Colonic mucosa (tissue), 4 donors: Measurements from ENCODE around the gene NRK. TPM values are rescaled to one million over a fixed set of nuclear protein-coding genes. Genes with fewer than 3 reads are reported as not detected.
"Not testable (repeated sequence)": the region's sequence is repeated elsewhere in the genome, so short reads cannot be mapped to it uniquely, and the experiment has no call there.

Source experiments
- DNase-seq: peaks from one replicate; pipeline ENCODE4 v3.0.0-alpha.2; 2020
- H3K27ac ChIP-seq: fragments of 200-600 bp; one replicate; pipeline ENCODE4 v1.8.0; 2021
- H3K27me3 ChIP-seq: fragments of 200-600 bp; one replicate; pipeline ENCODE4 v1.8.0; 2021
- H3K36me3 ChIP-seq: fragments of 200-600 bp; one replicate; pipeline ENCODE4 v1.8.0; 2021
- H3K4me1 ChIP-seq: fragments of 200-600 bp; one replicate; pipeline ENCODE4 v1.8.0; 2021; ENCODE audit warnings: mild to moderate bottlenecking
- H3K4me3 ChIP-seq: fragments of 200-600 bp; one replicate; pipeline ENCODE4 v1.8.0; 2021
- H3K9ac ChIP-seq, 2 donors: one replicate each; pipeline ENCODE4 v1.7.0; 2013; ENCODE audit warnings: control low read depth in 2 of 2, low read depth in 2 of 2, low read length in 2 of 2
- H3K9me3 ChIP-seq: fragments of 200-600 bp; one replicate; pipeline ENCODE4 v1.8.0; 2021
- CTCF ChIP-seq: fragments of 200-600 bp; IDR thresholded peaks from one replicate; pipeline ENCODE4 v1.8.0; 2022; ENCODE audit warnings: antibody characterized with exemption, mild to moderate bottlenecking
- intact Hi-C: fragments of 100-400 bp; cut with DNase I; formaldehyde crosslinking; loops from one replicate; pipeline ENCODE4 v1.14.1; 2022
- total RNA-seq, 2 donors: library from RNA; stranded (reverse); fragmentation: NEBNext Ultra II Directional in 1 of 2; extraction: Animal tissue kit (Norgen Biotek cat#: 25700) in 1 of 2; gene quantifications; one replicate each; pipeline ENCODE4 v1.2.1, GENCODE V29; 2021
- donor health status: healthy.
- donor health status: DM: no; HTN: no; CAD: no.
- donor health status: DM: no; HTN: no; CAD: no.

The NRK gene
- under 1 TPM; 0.27 to 0.30 TPM for total RNA-seq

GRCh38 chrX:105822138-105823091 lies at the start of gene NRK:
Gene NRK, plus strand, starts transcription at chrX:105822539. Its CDS starts 307 bp downstream, at chrX:105822846.
- Histone ChIP-seq H3K4me1 (no peaks in the 10 kb centered on the region), H3K9me3 (no peaks in the 10 kb centered on the region), H3K27ac (no peak within 1 kb of the TSS), H3K27me3 (peaks cover 18% of the 10 kb centered on the region), H3K4me3 (no peak within 1 kb of the TSS), H3K36me3 (no peaks in the 10 kb centered on the region), H3K9ac (no peak within 1 kb of the TSS)
- intact Hi-C loops, result no loop called here
- TF ChIP-seq CTCF, result no peak
- no peak for DNase-seq

GRCh38 chrX:105773801-105774200 lies 48.5 kb upstream of the NRK start:
- TF ChIP-seq CTCF, result no peak
- Histone ChIP-seq H3K27me3 (no peaks in the 10 kb centered on the region), H3K4me3 (no peak overlapping the region), H3K4me1 (no peaks in the 10 kb centered on the region), H3K9ac (no peak overlapping the region), H3K9me3 (no peaks in the 10 kb centered on the region), H3K27ac (no peak overlapping the region), H3K36me3 (no peaks in the 10 kb centered on the region)
- intact Hi-C loops, result no loop called here
- no peak for DNase-seq

- Histone ChIP-seq H3K27me3 (no peaks in the 10 kb centered on the region), H3K9ac (no peak overlapping the region), H3K27ac (no peak overlapping the region), H3K9me3 (no peaks in the 10 kb centered on the region), H3K36me3 (no peaks in the 10 kb centered on the region), H3K4me3 (no peak overlapping the region), H3K4me1 (no peaks in the 10 kb centered on the region)
- intact Hi-C loops, result no loop called here
- no peak for DNase-seq
- TF ChIP-seq CTCF, result no peak
These were observed 46.7 kb upstream of the NRK start for GRCh38 chrX:105775679-105776078.

- Histone ChIP-seq H3K36me3 (no peaks in the 10 kb centered on the region), H3K9me3 (no peaks in the 10 kb centered on the region), H3K4me1 (no peaks in the 10 kb centered on the region), H3K27me3 (no peaks in the 10 kb centered on the region), H3K9ac (no peak overlapping the region), H3K4me3 (no peak overlapping the region), H3K27ac (no peak overlapping the region)
- TF ChIP-seq CTCF, result no peak
- DNase-seq, result no peak
- intact Hi-C loops, result no loop called here
These were observed 40.5 kb upstream of the NRK start for GRCh38 chrX:105781804-105782203.

GRCh38 chrX:105796877-105797276 lies 25.5 kb upstream of the NRK start:
- H3K27me3 ChIP-seq, H3K27ac ChIP-seq, H3K36me3 ChIP-seq, H3K4me3 ChIP-seq, H3K9ac ChIP-seq, intact Hi-C loops, H3K9me3 ChIP-seq, H3K4me1 ChIP-seq, DNase-seq: not testable (repeated sequence)

GRCh38 chrX:105803891-105804290 lies 18.4 kb upstream of the NRK start:
- H3K36me3 ChIP-seq, result no peaks in the 10 kb centered on the region
- no peak for DNase-seq
- no peaks in the 10 kb centered on the region for H3K27me3 ChIP-seq
- H3K4me1 ChIP-seq, result no peaks in the 10 kb centered on the region
- no peaks in the 10 kb centered on the region for H3K9me3 ChIP-seq
- no peak overlapping the region for H3K9ac ChIP-seq
- H3K4me3 ChIP-seq, result no peak overlapping the region
- H3K27ac ChIP-seq, result no peak overlapping the region
- no peak for TF ChIP-seq CTCF
- intact Hi-C loops, result no loop called here

GRCh38 chrX:105805655-105806054 lies 16.7 kb upstream of the NRK start:
- H3K4me1 ChIP-seq, intact Hi-C loops, H3K27me3 ChIP-seq, H3K27ac ChIP-seq, H3K4me3 ChIP-seq, H3K9ac ChIP-seq, DNase-seq, H3K9me3 ChIP-seq, H3K36me3 ChIP-seq: not testable (repeated sequence)
